ENCODE results near the gene OLFML2A. TPM values are rescaled to one million over a fixed set of nuclear protein-coding genes. Genes with fewer than 3 reads are reported as not detected.

The OLFML2A gene
- total RNA-seq, 1 experiment from 2014 or later, result 5.8 TPM

GRCh38 chr9:124805186-124805585 lies 28.3 kb downstream of the OLFML2A start:
- H2BK20ac ChIP-seq (ENCODE audit: low read depth, low read length, poor library complexity, severe bottlenecking), result no peak overlapping the region
- no peak overlapping the region for H3K4me3 Mint-ChIP-seq
- no peaks in the 10 kb centered on the region for H3K27me3 ChIP-seq (ENCODE audit: insufficient read depth, low read length)
- H4K5ac ChIP-seq (ENCODE audit: insufficient read length, low read depth, low read length), result no peak overlapping the region
- no peak overlapping the region for H2BK12ac ChIP-seq (ENCODE audit: insufficient read length, low read depth, low read length)
- no peaks in the 10 kb centered on the region for H3K4me1 ChIP-seq (ENCODE audit: insufficient read depth, low read length)
- TF ChIP-seq, protein P1, sequence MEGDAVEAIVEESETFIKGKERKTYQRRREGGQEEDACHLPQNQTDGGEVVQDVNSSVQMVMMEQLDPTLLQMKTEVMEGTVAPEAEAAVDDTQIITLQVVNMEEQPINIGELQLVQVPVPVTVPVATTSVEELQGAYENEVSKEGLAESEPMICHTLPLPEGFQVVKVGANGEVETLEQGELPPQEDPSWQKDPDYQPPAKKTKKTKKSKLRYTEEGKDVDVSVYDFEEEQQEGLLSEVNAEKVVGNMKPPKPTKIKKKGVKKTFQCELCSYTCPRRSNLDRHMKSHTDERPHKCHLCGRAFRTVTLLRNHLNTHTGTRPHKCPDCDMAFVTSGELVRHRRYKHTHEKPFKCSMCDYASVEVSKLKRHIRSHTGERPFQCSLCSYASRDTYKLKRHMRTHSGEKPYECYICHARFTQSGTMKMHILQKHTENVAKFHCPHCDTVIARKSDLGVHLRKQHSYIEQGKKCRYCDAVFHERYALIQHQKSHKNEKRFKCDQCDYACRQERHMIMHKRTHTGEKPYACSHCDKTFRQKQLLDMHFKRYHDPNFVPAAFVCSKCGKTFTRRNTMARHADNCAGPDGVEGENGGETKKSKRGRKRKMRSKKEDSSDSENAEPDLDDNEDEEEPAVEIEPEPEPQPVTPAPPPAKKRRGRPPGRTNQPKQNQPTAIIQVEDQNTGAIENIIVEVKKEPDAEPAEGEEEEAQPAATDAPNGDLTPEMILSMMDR (conservative IDR thresholded peaks at IDR 0.05), result no peak
- H3K79me1 ChIP-seq (ENCODE audit: insufficient read depth, low read depth, low read length, poor library complexity, severe bottlenecking), result no peaks in the 10 kb centered on the region
- no CpG with 5 or more reads among the region's 4 CpGs for WGBS (ENCODE audit: extremely low coverage, insufficient read length, low lambda C conversion rate)
- H3K4me1 Mint-ChIP-seq, result peaks cover 7 to 14% of the 10 kb centered on the region in 2 experiments; a peak in 3 of 4 replicates
- H3K23me2 ChIP-seq (ENCODE audit: insufficient read length, low read depth, low read length, poor library complexity, severe bottlenecking), result no peaks in the 10 kb centered on the region
- no peak overlapping the region for H3K23ac ChIP-seq (ENCODE audit: insufficient read length, low read depth, low read length)
- H3K9me3 Mint-ChIP-seq, result no peaks in the 10 kb centered on the region
- H2AK5ac ChIP-seq (ENCODE audit: insufficient read length, low read length), result no peak overlapping the region
- no peak overlapping the region for H3T11ph ChIP-seq (ENCODE audit: low read length)
- H2BK120ac ChIP-seq (ENCODE audit: low read depth, low read length, poor library complexity, severe bottlenecking), result no peak overlapping the region
- H3K36me3 Mint-ChIP-seq (ENCODE audit: insufficient read depth in 1 of 3, low read depth in 3 of 3), result no peaks in the 10 kb centered on the region; a peak in 1 of 7 replicates
- no peak for DNase-seq
- no peak overlapping the region for H3K9ac ChIP-seq (ENCODE audit: extremely low read depth, insufficient read length, low read length)
- no peaks in the 10 kb centered on the region for H4K20me1 ChIP-seq (ENCODE audit: control insufficient read depth, insufficient read depth, insufficient read length)
- H3K27me3 Mint-ChIP-seq (ENCODE audit: low read depth), result no peaks in the 10 kb centered on the region; the same call in 1 of the 2 replicates
- no peak overlapping the region for H3K27ac ChIP-seq (ENCODE audit: insufficient read length, low read depth, low read length)
- H3K9me3 ChIP-seq (ENCODE audit: control insufficient read depth, low read depth, low read length), result no peaks in the 10 kb centered on the region
- H3K56ac ChIP-seq (ENCODE audit: insufficient read length, low read depth, low read length), result no peak overlapping the region
- H3K27ac Mint-ChIP-seq, result peak overlapping the region in 1 of 3 experiments; percentile 34; a peak in 3 of 7 replicates
- H3K4ac ChIP-seq (ENCODE audit: low read depth, low read length), result no peak overlapping the region
- no peak overlapping the region for H3K4me2 ChIP-seq (ENCODE audit: insufficient read depth, insufficient read length, low read length)
- H3K79me2 ChIP-seq (ENCODE audit: insufficient read depth, low read length), result no peaks in the 10 kb centered on the region
- H2BK15ac ChIP-seq (ENCODE audit: low read depth, low read length), result no peak overlapping the region
- no peak overlapping the region for H3K14ac ChIP-seq (ENCODE audit: insufficient read depth, low read length)
- no peak overlapping the region for H4K91ac ChIP-seq (ENCODE audit: insufficient read length, low read depth, low read length)
- H2AFZ ChIP-seq (ENCODE audit: low read length), result no peak overlapping the region
- H4K8ac ChIP-seq (replicated peaks; ENCODE audit: insufficient read length, low read depth, low read length), result no peak overlapping the region
- H2BK5ac ChIP-seq (ENCODE audit: insufficient read length, low read length), result no peak overlapping the region
- H3K18ac ChIP-seq (ENCODE audit: insufficient read length, low read depth, low read length), result no peak overlapping the region
